GM13977 (cell line): Measurements from ENCODE around the gene GATM.
"Not testable (repeated sequence)": the region's sequence is repeated elsewhere in the genome, so short reads cannot be mapped to it uniquely, and the experiment has no call there.

ENCODE experiments used
- DNase-seq: peaks from one replicate; pipeline ENCODE4 v3.0.0; 2012; ENCODE audit warnings: low spot score
- CTCF ChIP-seq: IDR thresholded peaks from 2 replicates; pipeline ENCODE4 v1.5.1; 2012; ENCODE audit warnings: mild to moderate bottlenecking, control low read depth; ENCODE audit not compliant: insufficient read depth; ENCODE audit errors: extremely low read depth, missing control alignments
- in situ Hi-C: fragments of 300-500 bp; cut with MboI; formaldehyde crosslinking; loops from one replicate; pipeline ENCODE4 v1.12.0; 2022; ENCODE audit warnings: low sequenced_read_pairs, low pct_unique_long_range_greater_than_20kb, mixed read lengths, inconsistent platforms; ENCODE audit not compliant: unreplicated experiment

GATM gene

GRCh38 chr15:45373976-45374375 is 4.4 kb downstream of the GATM start:
- in situ Hi-C loops, result no loop called here
- DNase-seq, result no peak
- TF ChIP-seq CTCF, result no peak

- TF ChIP-seq CTCF, result no peak
- in situ Hi-C loops, result no loop called here
- no peak for DNase-seq
Measured at GRCh38 chr15:45372041-45372995, 6.0 kb downstream of the GATM start.

- no peak for DNase-seq
- in situ Hi-C loops, result no loop called here
- TF ChIP-seq CTCF, result no peak
Measured at GRCh38 chr15:45371546-45371945, 6.8 kb downstream of the GATM start.

GRCh38 chr15:45370042-45370441 is 8.3 kb downstream of the GATM start:
- DNase-seq, in situ Hi-C loops: not testable (repeated sequence)

GRCh38 chr15:45367222-45367621 is 11.1 kb downstream of the GATM start:
- in situ Hi-C loops, DNase-seq: not testable (repeated sequence)

- no peak for TF ChIP-seq CTCF
- DNase-seq, result no peak
- in situ Hi-C loops, result no loop called here
Measured at GRCh38 chr15:45364271-45364670, 14.1 kb downstream of the GATM start.

GRCh38 chr15:45363801-45364200 is 14.5 kb downstream of the GATM start:
- DNase-seq, result no peak
- TF ChIP-seq CTCF, result no peak
- in situ Hi-C loops, result no loop called here
